H1 (cell line): ENCODE data around the gene SPAG5.

Experiments used
- BRCA1 ChIP-seq: IDR thresholded peaks from 2 replicates; pipeline ENCODE4 v1.6.1; 2012; ENCODE audit warnings: low read depth, low read length, improper control_type of control experiment
- CEBPB ChIP-seq: IDR thresholded peaks from 2 replicates; pipeline ENCODE4 v1.6.1; 2012; ENCODE audit warnings: low read depth, low read length
- HDAC2 ChIP-seq, 2 experiments: fragments of 300-600 bp in 1 of 2; sonication (generic) in 1 of 2; IDR thresholded peaks; 2 replicates each; pipeline ENCODE4 v1.6.1; 2011 to 2012; ENCODE audit warnings: low read depth in 2 of 2, low read length in 2 of 2, mild to moderate bottlenecking in 2 of 2, moderate library complexity in 2 of 2, borderline replicate concordance in 1 of 2, inconsistent platforms in 1 of 2
- POLR2AphosphoS5 ChIP-seq: IDR thresholded peaks from 2 replicates; pipeline ENCODE4 v1.6.1; 2011; ENCODE audit warnings: low read depth, low read length
- RAD21 ChIP-seq, 2 experiments: IDR thresholded peaks in 1 of 2; conservative IDR thresholded peaks in 1 of 2; 2 replicates each; pipeline ENCODE4 v1.6.1; 2011; ENCODE audit warnings: low read depth in 2 of 2, low read length in 2 of 2, improper control_type of control experiment in 1 of 2, inconsistent platforms in 1 of 2, mild to moderate bottlenecking in 1 of 2, moderate library complexity in 1 of 2
- TF ChIP-seq, protein P1 (sequence below), 3 experiments: IDR thresholded peaks; 1 replicate in 2 of 3; 2 replicates in 1 of 3; pipeline versions ENCODE4 v1.5.1 to v1.6.1; 2011; ENCODE audit warnings: low read length in 3 of 3, mild to moderate bottlenecking in 3 of 3, inconsistent platforms in 2 of 3, low read depth in 1 of 3, moderate library complexity in 1 of 3; ENCODE audit not compliant: insufficient read depth in 1 of 3; ENCODE audit errors: control extremely low read depth in 1 of 3

GRCh38 chr17:28555022-28555421, 43.8 kb downstream of the SPAG5 start:
- no peak for TF ChIP-seq BRCA1
- no peak for TF ChIP-seq POLR2AphosphoS5
- TF ChIP-seq RAD21 (IDR thresholded peaks at IDR 0.05 in 1 of 2, conservative IDR thresholded peaks at IDR 0.05 in 1 of 2; ENCODE audit: low read depth in 2 of 2, low read length in 2 of 2), result no peak
- TF ChIP-seq CEBPB, result no peak
- TF ChIP-seq HDAC2 (IDR thresholded peaks at IDR 0.05; ENCODE audit: borderline replicate concordance in 1 of 2, low read depth in 2 of 2, low read length in 2 of 2), result no peak
- TF ChIP-seq, protein P1, sequence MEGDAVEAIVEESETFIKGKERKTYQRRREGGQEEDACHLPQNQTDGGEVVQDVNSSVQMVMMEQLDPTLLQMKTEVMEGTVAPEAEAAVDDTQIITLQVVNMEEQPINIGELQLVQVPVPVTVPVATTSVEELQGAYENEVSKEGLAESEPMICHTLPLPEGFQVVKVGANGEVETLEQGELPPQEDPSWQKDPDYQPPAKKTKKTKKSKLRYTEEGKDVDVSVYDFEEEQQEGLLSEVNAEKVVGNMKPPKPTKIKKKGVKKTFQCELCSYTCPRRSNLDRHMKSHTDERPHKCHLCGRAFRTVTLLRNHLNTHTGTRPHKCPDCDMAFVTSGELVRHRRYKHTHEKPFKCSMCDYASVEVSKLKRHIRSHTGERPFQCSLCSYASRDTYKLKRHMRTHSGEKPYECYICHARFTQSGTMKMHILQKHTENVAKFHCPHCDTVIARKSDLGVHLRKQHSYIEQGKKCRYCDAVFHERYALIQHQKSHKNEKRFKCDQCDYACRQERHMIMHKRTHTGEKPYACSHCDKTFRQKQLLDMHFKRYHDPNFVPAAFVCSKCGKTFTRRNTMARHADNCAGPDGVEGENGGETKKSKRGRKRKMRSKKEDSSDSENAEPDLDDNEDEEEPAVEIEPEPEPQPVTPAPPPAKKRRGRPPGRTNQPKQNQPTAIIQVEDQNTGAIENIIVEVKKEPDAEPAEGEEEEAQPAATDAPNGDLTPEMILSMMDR (IDR thresholded peaks at IDR 0.05; ENCODE audit: control extremely low read depth in 1 of 3, insufficient read depth in 1 of 3, low read depth in 1 of 3, low read length in 3 of 3), result no peak
